HG03521 (cell line): Measurements from ENCODE around the gene BPIFA1.

Source experiments
- ATAC-seq: cut with Tn5 transposase; IDR thresholded peaks from one replicate; pipeline ENCODE4 v1.9.1; 2021; ENCODE audit warnings: mild to moderate bottlenecking, moderate library complexity; ENCODE audit not compliant: unreplicated experiment

Gene BPIFA1

DNA sequence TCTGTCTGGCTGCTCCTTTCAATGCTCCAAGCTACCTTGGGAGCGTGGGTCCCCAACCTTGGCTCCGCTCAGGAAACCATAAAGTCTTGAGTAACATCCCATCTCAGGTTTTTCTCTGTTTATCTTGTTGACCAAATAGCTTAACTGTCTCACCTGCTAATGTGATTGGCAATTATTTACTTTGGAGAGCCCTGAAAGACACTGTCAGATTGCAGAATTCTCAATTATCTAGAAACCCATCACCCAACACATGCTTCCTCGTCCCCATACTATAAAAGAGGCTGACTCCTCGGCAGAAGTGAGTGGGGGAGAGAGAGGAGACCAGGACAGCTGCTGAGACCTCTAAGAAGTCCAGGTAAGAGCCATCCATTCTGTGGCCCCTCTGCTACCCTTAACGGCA, at the start of gene BPIFA1:
Gene BPIFA1, plus strand, starts transcription at position 301 of the 400 bp plus-strand sequence. CDS start 1,716 bp downstream, outside the sequence.
- ATAC-seq, result no peak

GRCh38 chr20:33187491-33187890, 48.3 kb upstream of the BPIFA1 start:
- ATAC-seq, result no peak

GRCh38 chr20:33188421-33188820, 47.4 kb upstream of the BPIFA1 start:
- no peak for ATAC-seq

- no peak for ATAC-seq
Measured at GRCh38 chr20:33191484-33191883, 44.3 kb upstream of the BPIFA1 start.

DNA sequence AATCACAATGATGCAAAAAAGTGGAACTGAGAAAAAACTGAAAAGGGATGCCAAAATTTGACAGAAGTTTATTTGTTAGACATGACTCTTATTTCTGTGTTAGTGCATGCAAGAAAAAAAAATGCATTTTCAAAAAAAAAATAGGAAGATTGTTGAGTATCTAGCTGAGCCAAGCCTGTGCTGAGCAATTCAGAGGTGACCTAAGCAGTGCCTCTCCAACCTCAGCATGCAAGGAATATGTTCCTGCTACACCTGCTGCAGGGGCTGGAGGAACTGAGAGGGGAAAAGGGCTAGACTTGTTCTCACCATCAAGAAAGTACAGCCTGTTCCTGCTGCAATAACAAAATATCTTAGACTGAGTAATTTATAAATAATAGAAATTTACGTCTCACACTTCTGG, 43.8 kb upstream of the BPIFA1 start:
- ATAC-seq, result no peak

- ATAC-seq, result no peak
Measured at GRCh38 chr20:33192912-33193501, 42.8 kb upstream of the BPIFA1 start.

DNA sequence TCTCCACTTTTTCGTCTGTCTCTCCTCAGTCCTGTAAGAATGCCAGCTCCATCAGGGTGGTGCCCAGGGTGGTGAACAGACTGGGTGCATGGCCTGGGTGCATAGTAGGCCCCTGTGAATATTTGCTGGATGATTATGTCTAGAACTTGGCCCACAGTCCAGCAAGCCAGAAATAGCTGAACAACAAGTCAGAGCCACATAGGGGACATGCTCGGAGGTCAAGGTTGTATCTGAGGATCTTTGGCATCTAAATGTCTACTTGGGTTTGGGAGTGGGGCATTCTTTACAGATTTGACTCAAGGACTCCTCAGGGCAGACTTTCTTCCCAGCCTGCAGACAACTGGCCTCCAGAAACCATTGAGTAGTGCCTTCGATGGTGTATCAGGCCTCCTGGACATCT, 36.8 kb upstream of the BPIFA1 start:
- ATAC-seq, result no peak

- no peak for ATAC-seq
Measured at GRCh38 chr20:33202451-33202850, 33.3 kb upstream of the BPIFA1 start.

DNA sequence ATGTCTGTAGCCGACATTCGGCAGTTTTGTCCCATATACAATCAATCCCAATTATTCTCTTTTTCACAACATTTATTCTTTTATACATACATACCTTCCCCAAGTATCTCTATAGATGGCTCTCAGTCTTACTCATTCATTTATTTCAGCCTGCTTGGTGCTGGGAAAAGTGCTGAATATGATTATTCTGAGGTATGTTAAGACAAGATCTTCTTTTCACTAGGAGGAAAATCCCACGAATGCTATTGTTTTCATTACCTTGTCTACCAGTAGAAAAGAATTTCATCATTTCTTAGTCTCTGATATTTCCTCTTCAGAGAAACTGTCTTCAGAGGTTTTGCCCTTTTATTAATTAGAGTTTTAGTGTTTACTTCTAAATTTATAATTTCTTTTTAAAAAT, 32.4 kb upstream of the BPIFA1 start:
- ATAC-seq, result no peak

DNA sequence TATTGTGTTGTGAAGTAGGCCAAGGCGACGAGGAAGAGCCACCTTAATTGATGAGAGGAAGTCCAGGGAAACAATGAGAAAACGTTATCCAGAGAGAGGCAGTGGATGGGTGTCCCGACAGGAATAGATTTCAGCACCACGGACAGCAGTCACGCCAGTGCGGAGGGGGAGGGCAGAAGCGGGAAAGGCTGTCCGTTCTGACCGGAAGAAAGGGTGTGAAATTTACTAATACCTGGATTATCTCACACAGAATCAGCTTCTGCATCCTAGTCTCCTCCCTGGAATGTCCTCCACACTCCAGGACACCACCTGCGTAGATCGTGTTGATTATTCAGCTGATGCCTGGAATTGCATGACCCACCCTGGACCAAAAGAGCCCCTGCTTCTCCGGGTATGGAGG, 26.0 kb upstream of the BPIFA1 start:
- ATAC-seq, result no peak

- no peak for ATAC-seq
Measured at GRCh38 chr20:33210371-33210770, 25.4 kb upstream of the BPIFA1 start.

- no peak for ATAC-seq
Measured at GRCh38 chr20:33211817-33212424, 23.9 kb upstream of the BPIFA1 start.

DNA sequence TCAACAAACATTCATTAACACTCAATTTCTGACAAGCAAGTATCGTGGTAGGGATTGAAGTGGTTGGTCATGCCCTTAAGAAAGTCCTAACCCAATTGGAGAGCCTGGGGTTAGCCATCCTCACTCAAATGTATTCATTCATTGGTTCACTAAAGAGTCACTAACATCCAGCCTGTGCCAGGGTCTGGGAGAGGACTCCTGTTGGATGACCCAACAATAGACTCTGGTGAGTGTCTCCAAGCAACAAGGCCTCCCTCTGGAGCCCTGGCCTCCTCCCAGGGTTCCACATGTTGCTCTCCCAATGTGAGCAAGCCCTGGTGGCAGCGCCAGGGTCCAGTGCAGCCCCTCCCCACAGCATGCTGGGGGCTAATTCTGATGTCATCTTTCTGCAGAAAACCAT, 18.7 kb upstream of the BPIFA1 start, which contains the start of gene BPIFA3:
Gene BPIFA3, plus strand, starts transcription at position 301 of the 400 bp plus-strand sequence. CDS start 185 bp downstream, outside the sequence.
- no peak for ATAC-seq

GRCh38 chr20:33224399-33224798, 11.4 kb upstream of the BPIFA1 start:
- ATAC-seq, result no peak

- ATAC-seq, result no peak
Measured at GRCh38 chr20:33229843-33230242, 6.0 kb upstream of the BPIFA1 start.

- ATAC-seq, result no peak
Measured at GRCh38 chr20:33231237-33231636, 4.6 kb upstream of the BPIFA1 start.

DNA sequence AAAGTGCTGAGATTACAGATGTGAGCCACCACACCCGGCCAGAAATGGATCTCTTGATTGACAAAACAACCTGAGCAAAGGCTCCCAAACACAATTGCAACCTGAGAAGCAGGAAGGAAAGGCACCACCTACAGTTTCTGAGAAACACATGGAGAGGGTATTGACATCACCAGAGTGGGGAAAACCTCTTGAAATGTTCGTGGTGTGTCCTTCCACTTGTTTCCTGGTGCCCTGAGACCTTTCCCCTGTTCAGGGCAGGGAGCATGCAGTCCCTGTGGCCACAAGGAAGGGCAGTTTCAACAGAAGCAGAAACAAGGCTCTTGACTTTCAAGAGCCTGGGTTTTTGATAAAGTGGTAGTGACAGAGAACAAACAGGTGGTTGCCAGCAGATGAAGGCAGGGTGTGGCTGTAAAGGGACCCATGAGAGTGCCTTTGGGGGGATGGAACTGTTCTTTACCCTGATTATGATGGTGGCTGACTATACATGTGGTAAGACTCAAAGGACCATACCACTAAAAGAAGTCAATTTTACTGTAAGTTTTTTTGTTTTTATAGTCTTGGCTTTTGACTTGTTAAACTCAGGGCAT, 3.2 kb upstream of the BPIFA1 start:
- no peak for ATAC-seq

DNA sequence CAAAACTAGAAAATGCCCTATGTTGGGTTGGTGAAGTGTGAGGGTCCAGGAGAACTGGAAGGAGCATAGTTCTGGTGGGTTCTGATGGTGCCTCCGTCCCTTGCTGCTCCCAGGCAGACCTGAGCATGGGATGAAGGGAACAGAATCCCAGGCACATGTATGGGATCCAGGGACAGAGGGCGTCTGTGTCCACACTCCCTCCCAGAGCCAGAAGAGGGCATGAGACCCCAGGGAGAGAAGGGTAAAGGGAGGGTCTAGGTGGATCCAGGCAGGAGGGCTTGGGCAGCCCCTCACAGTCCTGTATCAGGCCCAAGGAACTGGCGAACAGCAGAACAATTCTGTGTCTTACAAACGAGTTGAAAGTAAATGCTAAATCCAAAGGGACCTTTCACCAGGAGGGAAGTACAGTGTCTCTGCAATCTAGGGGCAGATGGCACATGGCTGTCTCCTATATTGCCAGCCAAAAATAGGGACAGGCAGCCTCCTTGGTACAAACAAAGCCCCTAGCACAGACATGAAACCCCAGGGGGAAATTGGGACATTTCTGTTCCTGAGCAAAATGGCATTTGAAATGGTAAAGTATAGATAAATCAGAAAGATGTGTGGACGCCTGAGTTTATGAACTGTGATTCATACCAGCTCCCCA, 2.5 kb upstream of the BPIFA1 start:
- ATAC-seq, result no peak

GRCh38 chr20:33234050-33234449, 1.7 kb upstream of the BPIFA1 start:
- no peak for ATAC-seq

DNA sequence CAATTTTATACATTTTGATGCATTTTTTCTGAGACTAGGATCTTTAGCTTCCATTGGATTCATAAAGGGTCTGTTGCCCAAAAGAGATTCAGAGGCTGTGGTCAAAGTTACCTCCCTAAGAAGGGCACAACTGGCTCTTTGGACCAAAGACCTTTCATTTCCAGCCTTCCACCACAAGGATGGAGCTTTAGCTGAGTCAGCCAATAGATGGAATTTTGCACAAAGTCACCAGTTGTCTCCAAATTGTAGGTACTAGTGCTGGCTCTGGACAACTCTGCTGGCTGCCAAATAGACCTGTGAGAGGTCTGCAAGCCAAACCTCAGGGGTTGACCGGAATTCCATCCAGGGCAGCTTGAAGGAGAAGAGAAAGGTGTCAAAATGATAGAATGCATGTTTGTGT, 555 bp downstream of the BPIFA1 start:
- no peak for ATAC-seq

DNA sequence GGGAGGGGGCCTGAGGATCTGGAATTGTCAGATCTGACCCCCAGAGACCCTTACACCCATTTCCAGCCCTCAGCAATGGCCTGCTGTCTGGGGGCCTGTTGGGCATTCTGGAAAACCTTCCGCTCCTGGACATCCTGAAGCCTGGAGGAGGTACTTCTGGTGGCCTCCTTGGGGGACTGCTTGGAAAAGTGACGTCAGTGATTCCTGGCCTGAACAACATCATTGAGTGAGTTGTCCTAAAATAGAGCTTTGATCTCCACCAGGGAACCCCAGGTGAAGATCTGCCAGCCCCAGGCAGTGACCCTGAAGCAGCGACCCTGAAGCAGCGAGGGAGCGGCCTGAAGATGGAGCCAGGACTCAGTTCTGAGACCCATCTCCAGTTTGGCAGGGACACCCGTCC, 2.2 kb downstream of the BPIFA1 start:
- ATAC-seq, result no peak

DNA sequence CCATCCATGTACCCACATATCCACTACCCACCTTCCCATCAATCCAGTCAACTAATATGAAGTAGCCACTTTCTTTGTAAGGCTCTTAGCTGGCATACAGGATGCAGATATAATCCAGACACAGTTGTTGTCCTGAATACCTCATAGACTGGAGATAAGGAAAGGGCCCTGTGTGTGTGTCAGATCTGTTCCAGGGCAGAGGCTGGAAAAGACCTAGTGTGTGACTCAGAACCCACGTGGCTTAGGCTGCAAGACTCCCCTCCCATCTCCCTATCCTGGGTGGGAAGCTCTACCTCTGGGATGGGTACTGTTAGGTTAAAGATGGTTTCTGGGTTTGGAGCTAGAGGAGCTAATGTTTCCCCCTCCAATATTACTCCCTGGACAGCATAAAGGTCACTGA, 3.6 kb downstream of the BPIFA1 start:
- no peak for ATAC-seq
